Measurements from ENCODE around the gene IL10RA. TPM values are rescaled to one million over a fixed set of nuclear protein-coding genes. Genes with fewer than 3 reads are reported as not detected.
A peak's percentile ranks its signal among the peaks of the same experiment; 100 is the strongest.

IL10RA gene
- total and polyA plus RNA-seq, 9 of the 15 experiments (the other 6 are each of a cell fraction or from before 2014, with no cell fraction given), result 0.17 to 17.3 (median 2.9) TPM

GRCh38 chr11:118015385-118015841, 29.2 kb downstream of the IL10RA start:
- no peaks in the 10 kb centered on the region for H3K36me3 ChIP-seq (ENCODE audit: control insufficient read depth, insufficient read depth, low read length)
- peak overlapping the region in 1 of 2 experiments; percentile 26; a peak in 1 of 4 replicates for H3K9ac ChIP-seq (ENCODE audit: insufficient read depth in 1 of 2, low read depth in 2 of 2, low read length in 2 of 2)
- peaks cover 33 to 34% of the 10 kb centered on the region in 2 experiments for H3K4me1 ChIP-seq (replicated peaks in 1 of 2; ENCODE audit: control insufficient read depth in 2 of 2, insufficient read depth in 2 of 2, low read length in 2 of 2)
- in situ Hi-C loops (cut with MboI), result no loop called here
- no peak overlapping the region for H3K4me3 ChIP-seq
- no peak overlapping the region for H2AFZ ChIP-seq (ENCODE audit: low read depth, low read length)
- H3K4me2 ChIP-seq (ENCODE audit: insufficient read depth, low read length), result no peak overlapping the region
- H3K27ac ChIP-seq (ENCODE audit: extremely low read depth, low read depth, low read length), result no peak overlapping the region
- intact Hi-C loops (cut with micrococcal nuclease), result no loop called here
- no TSS peak for BruUV-seq (replicated peaks)
- no peaks in the 10 kb centered on the region for H3K27me3 ChIP-seq (ENCODE audit: control insufficient read depth in 2 of 2, insufficient read depth in 2 of 2, low read length in 2 of 2)
- 57% methylated on average over 9 of the region's 11 CpGs for WGBS (ENCODE audit: insufficient coverage, low coverage, missing lambda C conversion rate)
- no peak for TF ChIP-seq EP300 (IDR thresholded peaks at IDR 0.05; ENCODE audit: low read length)
- TF ChIP-seq CCNT2 (IDR thresholded peaks at IDR 0.05; ENCODE audit: borderline replicate concordance, extremely low read depth, insufficient read length, low read depth, low read length), result no peak
- TF ChIP-seq TFAM (CRISPR knock-in tag; conservative IDR thresholded peaks at IDR 0.05), result no peak
- TF ChIP-seq PCBP1 (IDR thresholded peaks at IDR 0.05; ENCODE audit: low read depth, low read length, poor library complexity, severe bottlenecking), result no peak
- TF ChIP-seq ZNF511 (CRISPR knock-in tag; IDR thresholded peaks at IDR 0.05), result no peak
- TF ChIP-seq, protein P1, sequence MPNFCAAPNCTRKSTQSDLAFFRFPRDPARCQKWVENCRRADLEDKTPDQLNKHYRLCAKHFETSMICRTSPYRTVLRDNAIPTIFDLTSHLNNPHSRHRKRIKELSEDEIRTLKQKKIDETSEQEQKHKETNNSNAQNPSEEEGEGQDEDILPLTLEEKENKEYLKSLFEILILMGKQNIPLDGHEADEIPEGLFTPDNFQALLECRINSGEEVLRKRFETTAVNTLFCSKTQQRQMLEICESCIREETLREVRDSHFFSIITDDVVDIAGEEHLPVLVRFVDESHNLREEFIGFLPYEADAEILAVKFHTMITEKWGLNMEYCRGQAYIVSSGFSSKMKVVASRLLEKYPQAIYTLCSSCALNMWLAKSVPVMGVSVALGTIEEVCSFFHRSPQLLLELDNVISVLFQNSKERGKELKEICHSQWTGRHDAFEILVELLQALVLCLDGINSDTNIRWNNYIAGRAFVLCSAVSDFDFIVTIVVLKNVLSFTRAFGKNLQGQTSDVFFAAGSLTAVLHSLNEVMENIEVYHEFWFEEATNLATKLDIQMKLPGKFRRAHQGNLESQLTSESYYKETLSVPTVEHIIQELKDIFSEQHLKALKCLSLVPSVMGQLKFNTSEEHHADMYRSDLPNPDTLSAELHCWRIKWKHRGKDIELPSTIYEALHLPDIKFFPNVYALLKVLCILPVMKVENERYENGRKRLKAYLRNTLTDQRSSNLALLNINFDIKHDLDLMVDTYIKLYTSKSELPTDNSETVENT (CRISPR knock-in tag; IDR thresholded peaks at IDR 0.05), result no peak
- no peak for TF ChIP-seq HSF4 (CRISPR knock-in tag; IDR thresholded peaks at IDR 0.05; ENCODE audit: borderline replicate concordance)
- no peak for TF ChIP-seq EHMT2 (IDR thresholded peaks at IDR 0.05)
- FAIRE-seq (no peak), ATAC-seq (no peak), DNase-seq (ENCODE audit: extremely low read depth in 1 of 4, low spot score in 3 of 4) (no peak)
- ChIA-PET POLR2A (interaction anchor here (0.7 to 1.5 kb wide), 3 partner anchors 10 to 11 kb away, joined by 3 to 4 read pairs (median 3); no protein-coding TSS in a partner anchor), CTCF (ENCODE audit: low intra/inter-chr PET ratio) (no interaction called here)
- no peaks in the 10 kb centered on the region for H3K79me2 ChIP-seq (ENCODE audit: control insufficient read depth, insufficient read depth, low read length)
- no peaks in the 10 kb centered on the region for H3K9me3 ChIP-seq (replicated peaks; ENCODE audit: control insufficient read depth, insufficient read depth, low read depth, low read length)
- H4K20me1 ChIP-seq (replicated peaks; ENCODE audit: control insufficient read depth, insufficient read depth, low read length), result no peaks in the 10 kb centered on the region
- H3K9me1 ChIP-seq (ENCODE audit: control insufficient read depth, insufficient read depth, low read length), result no peaks in the 10 kb centered on the region
